K562 (cell line): ENCODE measurements around the gene GPR37. TPM values are rescaled to one million over a fixed set of nuclear protein-coding genes. Genes with fewer than 3 reads are reported as not detected.

Experiments used
- BDP1 ChIP-seq: IDR thresholded peaks from 3 replicates; pipeline ENCODE4 v1.6.1; 2011; ENCODE audit not compliant: insufficient read length, insufficient read depth
- CBX1 ChIP-seq: sonication (generic); IDR thresholded peaks from 2 replicates; pipeline ENCODE4 v1.6.1; 2016; ENCODE audit warnings: antibody characterized with exemption, low read depth, mild to moderate bottlenecking
- E2F4 ChIP-seq: sonication (generic); formaldehyde crosslinking; IDR thresholded peaks from 2 replicates; pipeline ENCODE4 v1.8.0; 2022; ENCODE audit warnings: mild to moderate bottlenecking, low read depth, missing genetic modification reagents
- ETS1 ChIP-seq: conservative IDR thresholded peaks from 2 replicates; pipeline ENCODE4 v1.6.1; 2011; ENCODE audit warnings: low read depth, mild to moderate bottlenecking, low read length; ENCODE audit not compliant: control insufficient read depth
- HINFP ChIP-seq: fragments of 450-650 bp; conservative IDR thresholded peaks from 2 replicates; pipeline ENCODE4 v1.6.1; 2016; ENCODE audit warnings: missing genetic modification characterization, low read depth, mild to moderate bottlenecking, control low read depth, missing compliant biosample characterization
- HNRNPUL1 ChIP-seq: fragments of 200-400 bp; formaldehyde crosslinking; IDR thresholded peaks from 2 replicates; pipeline ENCODE4 v1.6.1; 2017; ENCODE audit warnings: low read length
- MCM3 ChIP-seq: fragments of 450-650 bp; IDR thresholded peaks from 2 replicates; pipeline ENCODE4 v1.6.1; 2016
- NELFE ChIP-seq: IDR thresholded peaks from 2 replicates; pipeline ENCODE4 v1.6.1; 2011; ENCODE audit warnings: mild to moderate bottlenecking; ENCODE audit not compliant: insufficient read depth, insufficient read length
- NUFIP1 ChIP-seq: fragments of 450-650 bp; IDR thresholded peaks from 2 replicates; pipeline ENCODE4 v1.6.1; 2018; ENCODE audit not compliant: partially characterized antibody
- RBM25 ChIP-seq: fragments of 200-400 bp; formaldehyde crosslinking; IDR thresholded peaks from 2 replicates; pipeline ENCODE4 v1.6.1; 2018; ENCODE audit warnings: low read length, low read depth, moderate library complexity; ENCODE audit not compliant: severe bottlenecking
- TEAD1 ChIP-seq, 2 experiments: fragments of 450-650 bp in 1 of 2; sonication (generic) in 1 of 2; formaldehyde crosslinking; IDR thresholded peaks; 2 replicates each; pipeline versions ENCODE4 v1.4.0 to v1.8.0; 2020 to 2022; ENCODE audit warnings: mild to moderate bottlenecking in 2 of 2, missing genetic modification reagents in 1 of 2
- XRCC4 ChIP-seq: IDR thresholded peaks from one replicate; pipeline ENCODE4 v1.6.1; 2011; ENCODE audit not compliant: insufficient read depth, insufficient read length; ENCODE audit errors: extremely low read depth
- ZNF395 ChIP-seq: fragments of 200-800 bp; sonication (Bioruptor generic); IDR thresholded peaks from 2 replicates; pipeline ENCODE4 v1.6.1; 2017; ENCODE audit warnings: missing genetic modification characterization, missing compliant biosample characterization
- ZNF444 ChIP-seq: fragments of 250-450 bp; sonication (Bioruptor Pico); IDR thresholded peaks from 2 replicates; pipeline ENCODE4 v1.4.0; 2020; ENCODE audit warnings: mild to moderate bottlenecking, moderate library complexity
- ZNF609 ChIP-seq: sonication (generic); formaldehyde crosslinking; IDR thresholded peaks from 2 replicates; pipeline ENCODE4 v1.8.1; 2023; ENCODE audit warnings: missing genetic modification reagents, mild to moderate bottlenecking, borderline replicate concordance
- ZNF695 ChIP-seq: fragments of 450-650 bp; formaldehyde crosslinking; IDR thresholded peaks from 2 replicates; pipeline ENCODE4 v1.4.0; 2020; ENCODE audit warnings: mild to moderate bottlenecking, moderate library complexity
- polyA plus RNA-seq, 8 experiments: library from polyadenylated mRNA; depleted of rRNA in 4 of 8; stranded (reverse) in 5 of 8; unstranded in 3 of 8; fragments of >200 nt; fragmentation: Nextera tagmentation in 2 of 8; fragmentation: Illumina TruSeq in 1 of 8; extraction: Ambion mirVana in 2 of 8; extraction: Trizol in 1 of 8; gene quantifications; 2 replicates each; pipeline versions ENCODE4 v1.2.1 to v1.2.3, GENCODE V29; 2011 to 2014; ENCODE audit warnings: inconsistent platforms in 1 of 8, missing spikeins in 1 of 8
- total RNA-seq, 7 experiments: library from RNA; depleted of rRNA in 6 of 7; stranded (reverse); fragments of >200 nt in 6 of 7; fragmentation: Illumina TruSeq in 2 of 7; extraction: Trizol in 2 of 7; gene quantifications; 2 replicates each; pipeline versions ENCODE4 v1.2.1 to v1.2.3, GENCODE V29; 2011 to 2021; ENCODE audit warnings: low replicate concordance in 1 of 7

GPR37 gene
- total and polyA plus RNA-seq, 9 of the 15 experiments (the other 6 are each of a cell fraction or from before 2014, with no cell fraction given), result 0.03 TPM; not detected in 8

- no peak for TF ChIP-seq RBM25
- TF ChIP-seq ZNF444 (CRISPR knock-in tag), result no peak
- no peak for TF ChIP-seq ZNF609
- no peak for TF ChIP-seq E2F4 (CRISPR knock-in tag)
- TF ChIP-seq NUFIP1, result no peak
- no peak for TF ChIP-seq ETS1
- no peak for TF ChIP-seq XRCC4
- TF ChIP-seq MCM3, result no peak
- no peak for TF ChIP-seq BDP1
- no peak for TF ChIP-seq ZNF395
- no peak; a peak in 1 of 4 replicates for TF ChIP-seq TEAD1 (CRISPR knock-in tag; IDR thresholded peaks at IDR 0.05)
- no peak for TF ChIP-seq HINFP
- no peak for TF ChIP-seq HNRNPUL1
- TF ChIP-seq NELFE, result no peak
- peak; percentile 70; the same call in 1 of the 2 replicates for TF ChIP-seq CBX1
- no peak for TF ChIP-seq ZNF695 (CRISPR knock-in tag)
Observed at GRCh38 chr7:124765401-124766352, at the start of gene GPR37 (continued).
